ENCODE data around the gene PUS1.

- TF ChIP-seq, protein P1, sequence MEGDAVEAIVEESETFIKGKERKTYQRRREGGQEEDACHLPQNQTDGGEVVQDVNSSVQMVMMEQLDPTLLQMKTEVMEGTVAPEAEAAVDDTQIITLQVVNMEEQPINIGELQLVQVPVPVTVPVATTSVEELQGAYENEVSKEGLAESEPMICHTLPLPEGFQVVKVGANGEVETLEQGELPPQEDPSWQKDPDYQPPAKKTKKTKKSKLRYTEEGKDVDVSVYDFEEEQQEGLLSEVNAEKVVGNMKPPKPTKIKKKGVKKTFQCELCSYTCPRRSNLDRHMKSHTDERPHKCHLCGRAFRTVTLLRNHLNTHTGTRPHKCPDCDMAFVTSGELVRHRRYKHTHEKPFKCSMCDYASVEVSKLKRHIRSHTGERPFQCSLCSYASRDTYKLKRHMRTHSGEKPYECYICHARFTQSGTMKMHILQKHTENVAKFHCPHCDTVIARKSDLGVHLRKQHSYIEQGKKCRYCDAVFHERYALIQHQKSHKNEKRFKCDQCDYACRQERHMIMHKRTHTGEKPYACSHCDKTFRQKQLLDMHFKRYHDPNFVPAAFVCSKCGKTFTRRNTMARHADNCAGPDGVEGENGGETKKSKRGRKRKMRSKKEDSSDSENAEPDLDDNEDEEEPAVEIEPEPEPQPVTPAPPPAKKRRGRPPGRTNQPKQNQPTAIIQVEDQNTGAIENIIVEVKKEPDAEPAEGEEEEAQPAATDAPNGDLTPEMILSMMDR (IDR thresholded peaks at IDR 0.05; ENCODE audit: poor library complexity, severe bottlenecking), result no peak
- no peak for TF ChIP-seq EP300 (conservative IDR thresholded peaks at IDR 0.05; ENCODE audit: poor library complexity, severe bottlenecking)
- no peak for TF ChIP-seq MXI1 (conservative IDR thresholded peaks at IDR 0.05; ENCODE audit: poor library complexity, severe bottlenecking)
- TF ChIP-seq POLR2AphosphoS5 (IDR thresholded peaks at IDR 0.05), result no peak
Observed at GRCh38 chr12:131916306-131917138, 12.6 kb upstream of the PUS1 start.
